Dorsolateral prefrontal cortex (tissue), 118 donors: ENCODE results near the gene LRRC15. TPM values are rescaled to one million over a fixed set of nuclear protein-coding genes. Genes with fewer than 3 reads are reported as not detected.

Experiments
- total RNA-seq, 120 experiments: library from RNA; stranded (reverse); gene quantifications; one replicate each; pipeline versions ENCODE4 v1.2.3 to v1.2.4, GENCODE V29; 2022

Gene LRRC15
- total RNA-seq, 120 experiments from 2014 or later, result 0.06 to 0.18 (median 0.07) TPM; not detected in 113

Other genes with a start within 250 kb of the LRRC15 start
- 10 to 100 TPM in 95 of 120 experiments, 1 to 10 TPM in 25; 5.0 to 46.3 (median 12.7) TPM for gene HES1, start 233.6 kb downstream of the LRRC15 start, total RNA-seq
- gene CPN2, start 18.4 kb downstream of the LRRC15 start, total RNA-seq, result not detected
- gene GP5, start 29.5 kb upstream of the LRRC15 start, total RNA-seq, result under 1 TPM in 66 of 120 experiments, not detected in 54; 0.10 to 0.52 (median 0.19) TPM
- gene ATP13A3, start 117.3 kb upstream of the LRRC15 start, total RNA-seq, result 10 to 100 TPM; 47.4 to 93.2 (median 65.7) TPM